Measurements from ENCODE around the gene GATAD2A.

The GATAD2A gene

DNA sequence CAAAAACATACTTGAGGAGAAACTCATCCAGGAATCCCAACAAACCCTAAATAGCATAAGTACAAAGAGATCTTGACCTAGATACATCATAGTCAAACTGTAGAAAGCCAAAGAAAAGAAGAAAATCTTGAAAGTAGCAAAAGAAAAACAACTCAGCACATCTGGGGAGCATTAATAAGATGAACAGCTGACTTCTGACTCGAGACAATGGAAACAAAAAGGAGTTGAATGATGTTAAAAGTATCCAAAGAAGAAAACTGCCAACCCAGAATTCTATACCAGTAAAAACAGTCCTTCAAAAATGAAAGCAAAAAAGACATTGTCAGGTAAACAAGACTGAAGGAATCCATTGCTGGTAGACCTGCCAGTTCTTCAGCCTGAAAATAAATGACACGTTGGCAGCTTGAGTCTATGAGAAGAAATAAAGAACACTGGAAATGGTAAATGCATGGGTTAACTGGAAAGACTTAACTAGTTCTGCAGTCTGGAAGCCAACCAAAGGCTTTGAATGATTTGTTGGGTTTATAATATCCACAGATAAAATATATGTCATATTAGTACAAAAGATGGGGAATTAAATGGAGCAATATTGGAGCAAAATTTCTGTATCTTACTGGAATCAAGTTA is 63.1 kb downstream of the GATAD2A start:
- no peak for TF ChIP-seq CTCF (IDR thresholded peaks at IDR 0.05)

GRCh38 chr19:19470579-19470978 is 65.1 kb downstream of the GATAD2A start:
- TF ChIP-seq CTCF (IDR thresholded peaks at IDR 0.05): no peak

DNA sequence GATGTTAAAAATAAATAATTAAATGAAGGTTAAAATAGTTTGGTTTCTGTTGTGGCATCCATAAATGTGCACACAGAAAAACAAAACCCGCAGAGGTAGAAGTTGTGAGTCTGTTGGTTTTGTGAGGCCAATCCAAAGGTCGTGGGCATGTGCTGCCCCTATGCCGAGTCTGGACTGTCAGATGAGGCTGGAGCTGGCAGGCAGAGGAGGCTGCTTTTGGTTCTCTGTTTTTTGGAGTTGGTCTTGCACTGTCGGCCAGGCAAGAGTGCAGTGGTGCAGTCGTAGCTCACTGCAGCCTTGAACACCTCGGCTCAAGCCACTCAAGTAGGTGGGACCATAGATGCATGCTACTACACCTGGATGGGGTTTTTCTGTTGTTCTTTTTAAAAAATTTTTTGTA is 66.2 kb downstream of the GATAD2A start:
- no peak for TF ChIP-seq CTCF (IDR thresholded peaks at IDR 0.05)

- no peak for TF ChIP-seq CTCF (IDR thresholded peaks at IDR 0.05)
Observed at GRCh38 chr19:19475015-19475765, 69.7 kb downstream of the GATAD2A start.

DNA sequence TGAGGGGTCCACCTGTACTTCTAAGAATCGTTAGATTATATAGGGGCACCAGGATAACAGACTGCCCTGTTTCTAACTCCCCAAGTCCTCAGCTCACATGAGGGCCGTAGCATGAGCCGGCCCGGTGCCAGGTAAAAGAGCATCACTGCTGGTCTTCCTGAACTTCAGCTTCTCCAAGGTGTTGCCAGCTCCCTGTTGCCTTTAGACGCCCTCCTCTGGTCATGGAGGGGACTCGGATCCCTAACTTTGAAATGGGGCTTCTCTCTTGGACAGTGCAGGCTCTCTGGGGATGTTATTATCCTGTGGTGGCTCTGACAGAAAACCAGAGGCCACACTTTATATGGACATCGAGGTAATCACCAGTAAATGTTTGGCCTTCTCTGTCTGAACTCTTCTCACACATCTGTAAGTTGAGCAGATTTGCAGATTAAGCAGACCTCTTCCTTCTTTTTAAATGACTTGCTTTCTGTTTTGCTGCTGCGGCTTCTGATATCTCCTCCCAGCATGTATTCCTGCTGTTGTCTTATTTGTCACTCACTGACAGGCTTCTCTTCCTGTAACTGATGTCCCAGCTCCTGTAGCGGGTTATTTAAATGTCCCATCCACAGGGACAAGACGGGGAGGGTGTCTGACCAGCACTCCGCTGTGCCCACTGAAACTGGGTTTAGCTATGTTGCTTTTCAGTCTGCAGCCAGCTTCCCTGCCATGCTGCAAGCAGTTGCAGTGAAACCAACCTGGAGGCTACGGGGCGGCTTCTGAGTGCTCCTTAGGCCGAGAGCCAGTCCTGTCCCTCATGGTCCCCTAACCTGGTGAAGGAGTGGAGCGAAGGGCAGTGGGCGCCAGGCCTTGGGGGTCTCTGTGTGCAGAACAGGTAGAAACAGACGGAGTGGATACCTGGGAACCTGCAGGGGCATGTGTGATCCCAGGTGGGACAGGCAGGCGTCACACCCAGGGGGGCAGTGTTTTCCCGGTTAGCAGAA is 70.7 kb downstream of the GATAD2A start:
- TF ChIP-seq CTCF (IDR thresholded peaks at IDR 0.05): peak; percentile 27; the same call in 1 of the 2 replicates

DNA sequence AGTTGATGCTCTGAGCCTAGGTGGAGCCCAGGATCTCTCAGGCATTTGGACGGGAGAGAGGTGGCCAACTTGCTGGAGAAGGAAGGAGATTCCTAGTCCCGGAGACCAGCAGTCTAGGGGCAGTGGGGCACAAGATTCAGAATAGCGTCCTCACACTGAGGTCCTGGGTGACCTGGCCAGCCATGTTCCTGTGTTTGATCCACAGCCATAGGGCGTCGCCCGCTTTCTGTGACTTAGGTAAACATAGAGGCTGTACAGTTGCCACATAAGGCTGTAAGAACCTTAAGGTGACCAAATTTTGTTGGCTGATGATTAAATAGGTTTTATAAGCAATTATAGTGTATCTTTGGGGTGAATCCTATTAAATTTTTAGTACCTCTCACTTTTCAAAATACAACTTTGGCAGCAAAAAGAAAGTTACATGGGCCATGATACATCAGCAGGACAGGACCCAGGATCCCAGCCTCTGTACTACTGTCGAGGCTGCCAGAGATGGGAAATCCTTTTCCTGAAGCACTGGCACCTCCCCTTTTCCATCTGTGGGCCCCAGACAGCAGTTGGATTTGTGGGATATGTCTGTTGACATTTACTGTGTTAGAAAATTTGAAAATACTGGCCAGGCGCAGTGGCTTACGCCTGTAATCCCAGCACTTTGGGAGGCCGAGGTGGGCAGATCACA is 72.4 kb downstream of the GATAD2A start:
- TF ChIP-seq CTCF (IDR thresholded peaks at IDR 0.05): no peak

GRCh38 chr19:19480688-19481087 is 75.2 kb downstream of the GATAD2A start:
- TF ChIP-seq CTCF (IDR thresholded peaks at IDR 0.05): no peak

Data from LNCAP (cell line).